ENCODE results near the gene C10orf53.

The C10orf53 gene

GRCh38 chr10:49744091-49744685, 64.7 kb downstream of the C10orf53 start:
- ATAC-seq (ENCODE audit: insufficient read depth, low read depth) (no peak), DNase-seq (no peak)
- Histone ChIP-seq H4K20me1 (ENCODE audit: insufficient read depth, low read length) (peaks cover 2% of the 10 kb centered on the region), H2AFZ (ENCODE audit: low read depth, low read length) (no peak overlapping the region), H3K9me3 (ENCODE audit: insufficient read depth, low read length, severe bottlenecking) (no peaks in the 10 kb centered on the region), H3K4me2 (ENCODE audit: insufficient read depth, low read length) (no peak overlapping the region), H3K4me3 (ENCODE audit: low read depth in 1 of 2, low read length in 2 of 2) (no peak overlapping the region), H3K9ac (ENCODE audit: low read depth, low read length) (no peak overlapping the region), H3K79me2 (ENCODE audit: insufficient read depth, low read length) (no peaks in the 10 kb centered on the region), H3K27me3 (ENCODE audit: insufficient read depth, low read length, poor library complexity) (no peaks in the 10 kb centered on the region), H3K4me1 (ENCODE audit: insufficient read depth, low read length) (no peaks in the 10 kb centered on the region), H3K27ac (ENCODE audit: low read length) (no peak overlapping the region), H3K36me3 (ENCODE audit: insufficient read depth, low read length) (no peaks in the 10 kb centered on the region)
- TF ChIP-seq CTCF (IDR thresholded peaks at IDR 0.05; ENCODE audit: borderline replicate concordance, extremely low read depth, low read length, poor library complexity, severe bottlenecking): no peak
- no peak for TF ChIP-seq EZH2 (IDR thresholded peaks at IDR 0.05; ENCODE audit: borderline replicate concordance, low read depth, low read length, severe bottlenecking)

DNA sequence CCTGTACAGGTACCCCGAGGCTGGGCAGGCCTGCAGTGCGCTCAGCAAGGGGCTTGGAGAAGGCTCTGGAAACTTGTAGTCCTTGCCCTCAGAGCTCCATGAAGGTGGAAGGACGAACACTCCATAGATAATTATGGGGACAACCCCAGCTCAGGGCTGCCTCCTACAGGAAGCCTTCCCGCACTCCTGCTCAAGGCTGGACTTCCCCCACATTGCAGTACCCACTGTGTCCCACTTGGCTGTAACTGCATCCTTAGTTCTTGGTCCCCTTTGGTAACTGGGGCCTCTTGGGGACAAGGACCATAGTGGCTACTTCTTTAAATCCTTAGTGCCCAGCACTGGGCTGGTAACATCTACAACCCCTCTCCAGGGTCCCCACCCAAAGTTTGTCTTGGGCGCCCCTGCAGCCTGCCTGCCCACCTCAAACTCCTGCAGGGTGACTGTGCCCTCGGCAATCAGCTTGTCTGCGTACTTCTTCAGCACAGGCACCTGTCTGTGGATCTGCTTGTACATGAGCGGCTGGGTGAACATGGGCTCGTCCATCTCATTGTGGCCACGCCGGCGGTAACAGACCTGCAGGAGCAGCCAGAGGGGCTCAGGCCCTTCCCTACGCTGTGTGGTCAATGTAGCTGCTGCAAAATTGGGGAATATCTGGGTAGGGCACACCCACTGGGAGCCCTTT, 65.6 kb downstream of the C10orf53 start:
- no peaks in the 10 kb centered on the region for H3K36me3 ChIP-seq (ENCODE audit: insufficient read depth, low read length)
- peaks cover 6% of the 10 kb centered on the region for H4K20me1 ChIP-seq (ENCODE audit: insufficient read depth, low read length)
- DNase-seq (no peak), ATAC-seq (ENCODE audit: insufficient read depth, low read depth) (no peak)
- no peak overlapping the region for H3K27ac ChIP-seq (ENCODE audit: low read length)
- no peaks in the 10 kb centered on the region for H3K79me2 ChIP-seq (ENCODE audit: insufficient read depth, low read length)
- no peak overlapping the region for H3K9ac ChIP-seq (ENCODE audit: low read depth, low read length)
- H3K4me2 ChIP-seq (ENCODE audit: insufficient read depth, low read length): no peak overlapping the region
- no peaks in the 10 kb centered on the region for H3K27me3 ChIP-seq (ENCODE audit: insufficient read depth, low read length, poor library complexity)
- TF ChIP-seq EZH2 (IDR thresholded peaks at IDR 0.05; ENCODE audit: borderline replicate concordance, low read depth, low read length, severe bottlenecking): no peak
- peak; percentile 34 for TF ChIP-seq CTCF (IDR thresholded peaks at IDR 0.05; ENCODE audit: borderline replicate concordance, extremely low read depth, low read length, poor library complexity, severe bottlenecking)
- H2AFZ ChIP-seq (ENCODE audit: low read depth, low read length): no peak overlapping the region
- no peaks in the 10 kb centered on the region for H3K9me3 ChIP-seq (ENCODE audit: insufficient read depth, low read length, severe bottlenecking)
- no peaks in the 10 kb centered on the region for H3K4me1 ChIP-seq (ENCODE audit: insufficient read depth, low read length)
- no peak overlapping the region for H3K4me3 ChIP-seq (ENCODE audit: low read depth in 1 of 2, low read length in 2 of 2)

DNA sequence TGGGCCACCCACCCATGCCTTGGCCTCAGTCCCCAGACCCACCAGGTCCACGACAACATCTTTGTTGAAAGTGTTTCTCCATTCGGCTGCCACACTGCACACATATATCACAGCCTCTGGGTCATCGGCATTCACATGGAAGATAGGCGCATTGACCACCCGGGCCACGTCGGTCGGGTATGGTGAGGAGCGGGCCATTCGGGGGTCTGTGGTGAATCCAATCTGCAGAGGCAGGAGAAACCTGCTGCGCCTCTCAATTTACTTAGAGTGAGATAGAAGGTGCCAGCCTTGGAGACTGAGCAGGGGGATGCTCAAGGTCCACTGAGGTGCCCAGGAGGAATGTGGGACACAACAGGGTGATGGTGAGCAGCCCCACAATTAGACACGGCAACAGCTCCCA, 66.3 kb downstream of the C10orf53 start:
- ATAC-seq (ENCODE audit: insufficient read depth, low read depth) (no peak), DNase-seq (no peak)
- Histone ChIP-seq H4K20me1 (ENCODE audit: insufficient read depth, low read length) (peaks cover 6% of the 10 kb centered on the region), H3K79me2 (ENCODE audit: insufficient read depth, low read length) (no peaks in the 10 kb centered on the region), H3K9ac (ENCODE audit: low read depth, low read length) (no peak overlapping the region), H2AFZ (ENCODE audit: low read depth, low read length) (no peak overlapping the region), H3K27me3 (ENCODE audit: insufficient read depth, low read length, poor library complexity) (no peaks in the 10 kb centered on the region), H3K4me1 (ENCODE audit: insufficient read depth, low read length) (no peaks in the 10 kb centered on the region), H3K9me3 (ENCODE audit: insufficient read depth, low read length, severe bottlenecking) (no peaks in the 10 kb centered on the region), H3K4me2 (ENCODE audit: insufficient read depth, low read length) (no peak overlapping the region), H3K27ac (ENCODE audit: low read length) (no peak overlapping the region), H3K36me3 (ENCODE audit: insufficient read depth, low read length) (no peaks in the 10 kb centered on the region), H3K4me3 (ENCODE audit: low read depth in 1 of 2, low read length in 2 of 2) (no peak overlapping the region)
- TF ChIP-seq EZH2 (IDR thresholded peaks at IDR 0.05; ENCODE audit: borderline replicate concordance, low read depth, low read length, severe bottlenecking) (no peak), CTCF (IDR thresholded peaks at IDR 0.05; ENCODE audit: borderline replicate concordance, extremely low read depth, low read length, poor library complexity, severe bottlenecking) (no peak)

Data from DND-41 (cell line).